DMS 273 treated with DMSO at 0.1 percent for 48 hours (cell line): Measurements from ENCODE around the gene PTGES.
"Not testable (repeated sequence)": the region's sequence is repeated elsewhere in the genome, so short reads cannot be mapped to it uniquely, and the experiment has no call there.

Experiments used
- DNase-seq: peaks from one replicate; lab custom pipeline; 2025; lab: John Stamatoyannopoulos, UW

PTGES gene

DNA sequence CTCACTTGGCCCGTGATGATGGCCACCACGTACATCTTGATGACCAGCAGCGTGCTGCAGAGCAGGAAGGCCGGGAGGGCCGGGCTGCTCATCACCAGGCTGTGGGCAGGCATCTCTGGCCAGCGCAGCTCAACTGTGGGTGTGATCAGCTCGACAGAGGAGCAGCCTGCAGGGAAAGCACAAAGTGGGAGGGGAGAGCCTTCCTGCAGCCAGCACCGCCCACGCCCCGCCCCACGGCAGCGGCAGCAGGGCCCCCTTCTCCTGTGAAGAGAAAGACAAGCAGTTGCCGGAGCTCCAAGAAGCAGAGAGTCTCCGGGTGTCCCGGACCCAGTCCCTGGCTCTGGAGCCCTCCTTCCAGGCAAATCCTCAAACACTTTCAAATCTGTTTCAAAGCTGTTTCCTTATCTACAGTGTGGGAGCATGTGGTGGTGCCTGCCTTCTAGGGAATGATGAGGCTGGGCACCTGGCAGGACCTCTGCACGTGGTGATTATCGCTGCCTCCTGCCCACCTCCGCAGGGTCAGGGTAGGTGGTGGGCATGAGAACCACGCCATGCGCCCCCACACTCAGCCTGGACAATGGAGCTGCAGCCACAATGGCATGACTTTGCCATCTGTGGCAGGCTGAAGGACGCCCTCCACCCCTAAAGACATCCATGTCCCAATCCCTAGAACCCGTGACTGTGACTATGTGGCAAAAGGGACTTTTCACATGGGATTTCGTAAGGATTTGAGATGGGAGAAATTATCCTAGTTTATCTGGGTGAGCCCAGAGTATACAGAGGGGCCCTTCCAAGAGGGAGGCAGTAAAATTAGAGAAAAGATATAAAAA is at the start of gene PTGES:
Gene PTGES, minus strand, starts transcription at position 143 of the 830 bp plus-strand sequence. Its CDS starts 30 bp downstream, at position 113.
- DNase-seq, result peak; percentile 23

DNA sequence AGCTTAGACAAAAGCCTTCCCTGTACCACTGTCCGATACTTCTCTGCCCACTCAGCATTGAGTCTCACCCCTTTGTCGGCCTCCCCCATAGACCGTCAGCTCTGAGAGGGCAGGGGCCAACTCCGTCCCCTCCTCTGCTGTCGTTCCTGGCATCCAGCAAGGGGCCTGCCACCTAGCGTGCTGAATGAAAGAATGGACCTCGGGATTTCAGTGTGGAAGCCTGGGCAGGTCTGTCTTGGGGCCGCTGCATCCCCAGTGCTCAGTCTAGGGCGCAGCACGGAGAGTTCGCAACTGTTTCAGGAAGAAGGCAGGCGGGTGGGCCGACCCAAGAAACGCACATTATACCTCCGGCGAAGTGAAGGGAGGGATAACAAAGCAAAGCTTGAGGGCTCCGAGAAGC is 48.7 kb upstream of the PTGES start:
- no peak for DNase-seq

GRCh38 chr9:129798973-129799372 is 46.1 kb upstream of the PTGES start:
- DNase-seq, result no peak

DNA sequence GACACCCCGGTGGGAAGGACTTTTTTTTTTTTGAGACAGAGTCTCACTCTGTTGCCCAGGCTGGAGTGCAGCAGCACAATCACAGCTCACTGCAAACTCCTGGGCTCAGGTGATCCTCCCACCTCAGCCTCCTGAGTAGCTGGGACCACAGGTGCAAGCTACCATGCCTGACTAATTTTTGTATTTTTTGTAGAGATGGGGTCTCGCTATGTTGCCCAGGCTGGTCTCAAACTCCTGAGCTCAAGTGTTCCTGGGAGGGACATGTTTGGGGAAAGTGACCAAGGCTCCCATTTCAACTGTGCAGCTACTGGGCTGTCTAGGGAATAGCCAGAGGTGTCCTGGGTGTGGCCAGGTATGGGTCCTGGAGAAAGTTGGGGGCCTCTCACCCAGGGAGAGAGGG is 43.2 kb upstream of the PTGES start:
- DNase-seq, result not testable (repeated sequence)

- no peak for DNase-seq
Observed at GRCh38 chr9:129794549-129794948, 41.7 kb upstream of the PTGES start.

- no peak for DNase-seq
Observed at GRCh38 chr9:129786481-129786880, 33.6 kb upstream of the PTGES start.

- DNase-seq, result no peak
Observed at GRCh38 chr9:129785866-129786265, 33.0 kb upstream of the PTGES start.

DNA sequence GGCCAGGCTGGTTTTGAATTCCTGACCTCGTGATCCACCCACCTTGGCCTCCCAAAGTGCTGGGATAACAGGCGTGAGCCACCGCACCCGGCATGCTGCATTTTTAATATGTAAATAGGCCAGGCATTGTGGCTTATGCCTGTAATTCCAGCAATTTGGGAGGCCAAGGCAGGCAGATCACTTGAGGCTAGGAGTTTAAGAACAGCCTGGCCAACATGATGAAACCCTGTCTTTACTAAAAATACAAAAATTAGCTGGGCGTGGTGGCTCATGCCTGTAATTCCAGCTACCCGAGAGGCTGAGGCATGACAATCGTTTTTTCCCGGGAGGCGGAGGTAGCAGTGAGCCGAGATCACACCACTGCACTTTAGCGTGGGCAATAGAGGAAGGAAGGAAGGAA is 32.1 kb upstream of the PTGES start:
- DNase-seq, result not testable (repeated sequence)

- DNase-seq, result peak; percentile 37
Observed at GRCh38 chr9:129783516-129784361, 30.9 kb upstream of the PTGES start.

GRCh38 chr9:129781981-129782380 is 29.1 kb upstream of the PTGES start:
- DNase-seq, result no peak

DNA sequence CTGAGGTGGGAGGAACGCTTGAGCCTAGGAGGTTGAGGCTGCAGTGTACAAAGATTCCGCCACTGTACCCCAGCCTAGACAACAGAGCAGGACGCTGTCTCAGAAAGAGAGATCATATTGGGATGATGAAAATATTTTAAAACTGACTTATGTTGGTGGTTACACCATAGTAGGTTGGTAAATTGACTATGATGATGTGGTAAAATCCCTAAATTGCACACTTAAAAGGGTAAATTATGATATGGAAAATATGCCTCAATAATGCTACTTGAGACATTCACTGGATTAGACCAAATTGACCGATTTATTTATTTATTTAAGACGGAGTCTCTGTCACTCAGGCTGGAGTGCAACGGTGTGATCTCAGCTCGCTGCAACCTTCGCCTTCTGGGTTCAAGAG is 28.3 kb upstream of the PTGES start:
- no peak for DNase-seq

GRCh38 chr9:129779560-129780190 is 26.8 kb upstream of the PTGES start:
- DNase-seq, result no peak

- no peak for DNase-seq
Observed at GRCh38 chr9:129778469-129778868, 25.6 kb upstream of the PTGES start.

DNA sequence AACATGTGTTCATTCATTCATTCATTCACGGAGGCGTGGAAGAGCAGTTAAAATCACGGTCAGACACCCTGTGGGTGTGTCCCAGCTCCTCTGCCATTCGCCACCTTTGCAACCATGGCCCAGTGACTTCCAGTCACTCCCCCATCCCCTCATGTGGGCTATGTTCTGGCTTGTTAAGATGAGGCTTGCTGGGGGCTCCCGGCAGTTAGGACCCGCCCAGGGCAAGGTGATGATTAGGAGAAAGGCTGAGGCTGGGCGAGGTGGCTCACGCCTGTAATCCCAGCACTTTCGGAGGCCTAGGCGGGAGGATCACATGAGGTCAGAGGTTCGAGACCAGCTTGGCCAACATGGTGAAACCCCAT is 24.9 kb upstream of the PTGES start:
- DNase-seq, result no peak

- DNase-seq, result no peak
Observed at GRCh38 chr9:129776938-129777768, 24.3 kb upstream of the PTGES start.

GRCh38 chr9:129776566-129776937 is 23.7 kb upstream of the PTGES start:
- DNase-seq, result no peak

- not testable (repeated sequence) for DNase-seq
Observed at GRCh38 chr9:129776096-129776495, 23.3 kb upstream of the PTGES start.

GRCh38 chr9:129775448-129775798 is 22.6 kb upstream of the PTGES start:
- no peak for DNase-seq

- DNase-seq, result no peak
Observed at GRCh38 chr9:129774791-129775447, 22.1 kb upstream of the PTGES start.

DNA sequence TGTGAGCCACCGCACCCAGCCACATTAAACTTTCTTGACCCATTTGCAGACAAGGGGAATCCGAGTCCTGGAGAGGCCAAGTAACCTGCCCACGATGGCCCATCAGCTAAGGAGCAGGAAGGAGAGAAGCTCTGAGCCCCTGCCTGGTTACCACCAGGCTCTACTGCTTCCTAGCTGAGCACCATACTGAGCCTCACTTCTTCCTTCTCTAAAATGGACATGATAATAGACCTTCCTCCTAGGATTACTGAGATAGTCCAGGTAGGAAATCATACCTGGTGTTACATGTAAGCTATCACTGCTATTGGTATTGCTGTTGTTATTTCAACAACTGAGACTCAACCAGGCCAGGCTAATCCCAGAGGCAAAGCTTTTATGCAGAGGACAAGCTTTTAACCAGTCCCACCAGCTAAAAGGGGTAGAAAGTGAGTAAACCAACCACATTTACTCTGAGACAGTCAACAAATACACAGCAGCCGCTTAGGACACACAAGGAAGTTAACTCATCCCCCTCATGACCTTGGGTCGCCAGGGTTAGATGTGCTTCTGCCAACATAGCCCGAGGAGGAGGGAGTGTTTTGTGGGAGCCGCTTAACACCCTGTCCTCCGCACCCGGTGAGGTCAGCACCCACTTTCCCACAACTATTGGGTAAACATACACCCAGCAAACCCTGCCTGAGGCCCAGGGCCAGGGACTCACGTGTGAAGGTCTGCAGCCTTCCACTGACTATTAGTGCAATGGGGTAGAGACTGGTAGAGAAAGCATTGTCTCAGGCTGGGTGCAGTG is 20.6 kb upstream of the PTGES start:
- DNase-seq, result no peak

DNA sequence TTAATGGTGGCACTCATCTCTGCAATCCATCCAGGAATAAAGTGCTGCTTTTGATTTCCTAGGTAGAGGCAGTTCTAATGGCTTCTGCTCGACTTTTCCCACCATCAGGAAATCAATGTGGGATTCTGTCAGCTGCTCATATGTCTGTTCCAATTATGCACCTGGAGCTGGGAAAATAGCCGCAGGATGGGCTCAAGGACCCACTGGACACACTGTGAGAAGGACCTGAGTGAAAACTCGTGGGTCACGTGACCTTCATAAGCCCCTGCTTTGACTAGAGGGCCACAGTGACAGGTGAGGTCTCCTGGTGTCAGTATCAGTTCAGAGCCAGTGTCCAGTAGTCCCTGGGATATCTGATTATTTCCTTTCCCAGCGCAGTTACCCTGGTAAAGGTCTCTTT is 17.9 kb upstream of the PTGES start:
- no peak for DNase-seq
